GM12878 (cell line): ENCODE results near the gene HIKESHI. TPM values are rescaled to one million over a fixed set of nuclear protein-coding genes. Genes with fewer than 3 reads are reported as not detected.

Source experiments
- ATAC-seq: fragments of 200-7000 bp; cut with Tn5 transposase; 3 replicates; pipeline ENCODE4 v1.9.1; 2020; ENCODE audit warnings: mild to moderate bottlenecking, moderate library complexity
- BruUV-seq: library from RNA; stranded (reverse); fragments of 400-500 nt; replicated peaks from 2 replicates; lab custom pipeline; 2021; lab: Mats Ljungman, UMichigan
- CTCF ChIA-PET: fragments of 300-600 bp; sonication (Branson Sonifier 250); formaldehyde crosslinking; extraction: SDS; loops from one replicate; lab custom pipeline; 2021; ENCODE audit warnings: inconsistent platforms; lab: Yijun Ruan, JAX
- POLR2A ChIA-PET: fragments of 350-600 bp; formaldehyde crosslinking; extraction: SDS; loops from one replicate; lab custom pipeline; 2021; ENCODE audit warnings: inconsistent platforms; lab: Charles Lee
- RAD21 ChIA-PET: fragments of 300-600 bp; sonication (Branson Sonifier 250); formaldehyde crosslinking; loops from one replicate; lab custom pipeline; 2023; ENCODE audit warnings: antibody characterized with exemption; ENCODE audit not compliant: unreplicated experiment; lab: Charles Lee
- SMC1A ChIA-PET: fragments of 300-600 bp; sonication (Branson Sonifier 250); formaldehyde crosslinking; loops from one replicate; lab custom pipeline; 2023; ENCODE audit not compliant: unreplicated experiment, uncharacterized antibody; lab: Charles Lee
- DNase-seq: peaks from one replicate; pipeline ENCODE4 v3.0.0-alpha.2; 2011; ENCODE audit warnings: low read depth, low spot score
- FAIRE-seq: peaks from 3 replicates; lab custom pipeline; 2011; peaks lifted over from hg19 to GRCh38; lab: Jason Lieb, UNC
- H2AFZ ChIP-seq: 2 replicates; pipeline ENCODE4 v1.6.0; 2011; ENCODE audit warnings: low read depth, low read length, control low read depth; ENCODE audit not compliant: control insufficient read depth
- H3K27ac ChIP-seq: 2 replicates; pipeline ENCODE4 v1.5.1; 2011; ENCODE audit warnings: control low read depth; ENCODE audit not compliant: control insufficient read depth, insufficient read depth
- H3K27me3 ChIP-seq, 2 experiments: replicated peaks in 1 of 2; 2 replicates each; pipeline versions ENCODE4 v1.6.0 to v1.6.1; 2011; ENCODE audit warnings: low read length in 1 of 2; ENCODE audit not compliant: control insufficient read depth in 2 of 2, insufficient read depth in 2 of 2
- H3K36me3 ChIP-seq, 2 experiments: 2 replicates each; pipeline ENCODE4 v1.5.1; 2011; ENCODE audit warnings: low read length in 1 of 2; ENCODE audit not compliant: control insufficient read depth in 2 of 2, insufficient read depth in 2 of 2
- H3K4me1 ChIP-seq: 2 replicates; pipeline ENCODE4 v1.6.1; 2011; ENCODE audit warnings: mild to moderate bottlenecking, low read length, moderate library complexity, mixed read lengths; ENCODE audit not compliant: control insufficient read depth, insufficient read depth
- H3K4me2 ChIP-seq: 2 replicates; pipeline ENCODE4 v1.6.0; 2011; ENCODE audit warnings: control low read depth; ENCODE audit not compliant: control insufficient read depth, insufficient read depth
- H3K4me3 ChIP-seq: fragments of 200-600 bp; sonication (generic); 2 replicates; pipeline ENCODE4 v1.5.1; 2016
- H3K79me2 ChIP-seq: 2 replicates; pipeline ENCODE4 v1.6.0; 2011; ENCODE audit warnings: low read length; ENCODE audit not compliant: control insufficient read depth, insufficient read depth
- H3K9ac ChIP-seq: 2 replicates; pipeline ENCODE4 v1.8.0; 2011; ENCODE audit warnings: low read length, control low read depth, mixed read lengths; ENCODE audit not compliant: control insufficient read depth, insufficient read depth
- H3K9me3 ChIP-seq: replicated peaks from 3 replicates; pipeline ENCODE4 v1.5.1; 2011; ENCODE audit warnings: mild to moderate bottlenecking, low read length; ENCODE audit not compliant: control insufficient read depth, insufficient read depth
- H4K20me1 ChIP-seq: 2 replicates; pipeline ENCODE4 v1.6.0; 2011; ENCODE audit not compliant: control insufficient read depth, insufficient read depth
- DPF2 ChIP-seq: fragments of 450-650 bp; IDR thresholded peaks from 2 replicates; pipeline ENCODE4 v1.6.1; 2017; ENCODE audit warnings: mild to moderate bottlenecking
- GABPA ChIP-seq: IDR thresholded peaks from 2 replicates; pipeline ENCODE4 v1.6.1; 2014; ENCODE audit warnings: antibody characterized with exemption, low read depth, mild to moderate bottlenecking, inconsistent platforms
- IKZF2 ChIP-seq, 2 experiments: fragments of 450-650 bp; IDR thresholded peaks; 2 replicates each; pipeline ENCODE4 v1.6.1; 2017; ENCODE audit warnings: mild to moderate bottlenecking in 2 of 2, moderate library complexity in 2 of 2
- JUNB ChIP-seq: IDR thresholded peaks from 2 replicates; pipeline ENCODE4 v1.6.1; 2016; ENCODE audit warnings: antibody characterized with exemption, mild to moderate bottlenecking
- RCOR1 ChIP-seq: conservative IDR thresholded peaks from 2 replicates; pipeline ENCODE4 v1.6.1; 2012; ENCODE audit warnings: low read depth, low read length, improper control_type of control experiment
- ZNF274 ChIP-seq: IDR thresholded peaks from one replicate; pipeline ENCODE4 v1.8.0; 2011; ENCODE audit not compliant: insufficient read length, insufficient read depth
- WGBS: methylation state at CpG from one replicate; pipeline ENCODE4 v1.1.6; 2016; ENCODE audit warnings: low lambda C conversion rate; ENCODE audit not compliant: insufficient replicate concordance, insufficient coverage; ENCODE audit errors: missing lambda C conversion rate; 5-methylcytosine and 5-hydroxymethylcytosine counted together
- in situ Hi-C: fragments of 300-500 bp; cut with MboI; formaldehyde crosslinking; loops from 9 replicates; pipeline ENCODE4 v1.14.3; 2018; ENCODE audit warnings: mixed read lengths
- intact Hi-C: fragments of 100-400 bp; cut with micrococcal nuclease; formaldehyde crosslinking; loops from one replicate; pipeline ENCODE4 v1.14.2; 2022; ENCODE audit not compliant: unreplicated experiment
- polyA plus RNA-seq, 11 experiments: library from polyadenylated mRNA; depleted of rRNA in 4 of 11; unstranded in 6 of 11; stranded (reverse) in 5 of 11; fragments of >200 nt; fragmentation: Nextera tagmentation in 4 of 11; fragmentation: Illumina TruSeq in 1 of 11; extraction: Ambion mirVana in 4 of 11; extraction: Trizol in 1 of 11; gene quantifications; 1 replicate in 1 of 11; 2 replicates in 10 of 11; pipeline versions ENCODE4 v1.2.1 to v1.2.3, GENCODE V29; 2011 to 2016; ENCODE audit warnings: inconsistent platforms in 2 of 11, missing spikeins in 2 of 11, low read depth in 1 of 11
- total RNA-seq, 4 experiments: library from RNA; depleted of rRNA in 3 of 4; stranded (reverse); fragments of >200 nt in 3 of 4; fragmentation: Illumina TruSeq in 1 of 4; extraction: Trizol in 1 of 4; gene quantifications; 2 replicates each; pipeline versions ENCODE4 v1.2.1 to v1.2.3, GENCODE V29; 2013 to 2021
- TF ChIP-seq, protein P1 (sequence below): IDR thresholded peaks from 2 replicates; pipeline ENCODE4 v1.6.1; 2012; ENCODE audit warnings: low read depth, low read length, improper control_type of control experiment
- TF ChIP-seq, protein P2 (sequence below): fragments of 450-650 bp; IDR thresholded peaks from 2 replicates; pipeline ENCODE4 v1.6.1; 2017; ENCODE audit warnings: mild to moderate bottlenecking, low read depth, inconsistent platforms; ENCODE audit not compliant: poor library complexity, severe bottlenecking
- TF ChIP-seq, protein P3 (sequence below): fragments of 150-350 bp; IDR thresholded peaks from 2 replicates; pipeline ENCODE4 v1.6.1; 2014; ENCODE audit warnings: mild to moderate bottlenecking, low read depth, low read length
- TF ChIP-seq, protein P4 (sequence below): IDR thresholded peaks from 2 replicates; pipeline ENCODE4 v1.6.1; 2012; ENCODE audit warnings: mild to moderate bottlenecking, low read depth, low read length

HIKESHI gene
- total and polyA plus RNA-seq, 10 of the 15 experiments (the other 5 are each of a cell fraction or from before 2014, with no cell fraction given): 42.3 to 228 (median 85.7) TPM

DNA sequence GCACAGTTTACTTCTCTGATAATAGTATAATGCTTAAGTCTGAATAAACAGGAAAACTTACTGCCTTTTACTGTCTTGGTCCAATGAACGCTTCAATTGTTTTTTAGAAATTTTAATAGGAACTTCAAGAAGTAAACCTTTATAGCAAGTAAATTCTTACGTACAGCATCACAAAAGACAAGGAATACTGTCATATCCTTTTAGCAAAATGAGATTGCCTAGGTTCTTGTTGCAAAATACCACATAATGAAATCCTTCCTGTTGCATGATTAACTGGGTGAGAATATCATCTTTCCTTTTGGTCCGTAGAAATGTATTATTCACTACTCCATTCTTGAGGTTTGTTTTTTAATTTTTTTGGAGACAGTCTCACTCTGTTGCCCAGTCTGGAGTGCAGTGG is 22.3 kb upstream of the HIKESHI start (continued):
- TF ChIP-seq, protein P1, sequence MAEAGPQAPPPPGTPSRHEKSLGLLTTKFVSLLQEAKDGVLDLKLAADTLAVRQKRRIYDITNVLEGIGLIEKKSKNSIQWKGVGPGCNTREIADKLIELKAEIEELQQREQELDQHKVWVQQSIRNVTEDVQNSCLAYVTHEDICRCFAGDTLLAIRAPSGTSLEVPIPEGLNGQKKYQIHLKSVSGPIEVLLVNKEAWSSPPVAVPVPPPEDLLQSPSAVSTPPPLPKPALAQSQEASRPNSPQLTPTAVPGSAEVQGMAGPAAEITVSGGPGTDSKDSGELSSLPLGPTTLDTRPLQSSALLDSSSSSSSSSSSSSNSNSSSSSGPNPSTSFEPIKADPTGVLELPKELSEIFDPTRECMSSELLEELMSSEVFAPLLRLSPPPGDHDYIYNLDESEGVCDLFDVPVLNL: no peak
- TF ChIP-seq ZNF274 (no peak), GABPA (no peak)

DNA sequence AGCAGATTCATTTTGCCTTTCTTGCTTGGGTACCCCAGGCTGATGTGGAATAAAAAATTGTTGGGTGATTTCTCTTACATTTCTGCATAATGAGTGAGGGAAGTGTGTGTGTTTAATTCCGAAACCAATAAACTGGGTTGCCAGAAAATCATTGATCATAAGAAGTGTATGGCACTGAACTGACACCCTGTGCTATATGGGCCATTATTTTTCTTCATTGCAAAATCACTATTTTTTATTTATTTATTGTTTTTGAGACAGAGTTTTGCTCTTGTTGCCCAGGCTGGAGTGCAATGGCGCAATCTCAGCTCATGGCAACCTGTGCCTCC is 14.6 kb upstream of the HIKESHI start:
- CTCF ChIA-PET: interaction anchor here (0.6 to 2.4 kb wide), 8 partner anchors 35 to 433 kb away, joined by 3 to 11 read pairs (median 4); partner anchors contain the start of gene CCDC83
- WGBS: 48% methylated on average over 2 of the region's 2 CpGs
- no peak for ATAC-seq
- TF ChIP-seq DPF2: 0 out of 2 replicates have a peak, but pooled peaks have one; percentile 39
- TF ChIP-seq ZNF274: no peak
- no peak for TF ChIP-seq JUNB
- TF ChIP-seq, protein P2, sequence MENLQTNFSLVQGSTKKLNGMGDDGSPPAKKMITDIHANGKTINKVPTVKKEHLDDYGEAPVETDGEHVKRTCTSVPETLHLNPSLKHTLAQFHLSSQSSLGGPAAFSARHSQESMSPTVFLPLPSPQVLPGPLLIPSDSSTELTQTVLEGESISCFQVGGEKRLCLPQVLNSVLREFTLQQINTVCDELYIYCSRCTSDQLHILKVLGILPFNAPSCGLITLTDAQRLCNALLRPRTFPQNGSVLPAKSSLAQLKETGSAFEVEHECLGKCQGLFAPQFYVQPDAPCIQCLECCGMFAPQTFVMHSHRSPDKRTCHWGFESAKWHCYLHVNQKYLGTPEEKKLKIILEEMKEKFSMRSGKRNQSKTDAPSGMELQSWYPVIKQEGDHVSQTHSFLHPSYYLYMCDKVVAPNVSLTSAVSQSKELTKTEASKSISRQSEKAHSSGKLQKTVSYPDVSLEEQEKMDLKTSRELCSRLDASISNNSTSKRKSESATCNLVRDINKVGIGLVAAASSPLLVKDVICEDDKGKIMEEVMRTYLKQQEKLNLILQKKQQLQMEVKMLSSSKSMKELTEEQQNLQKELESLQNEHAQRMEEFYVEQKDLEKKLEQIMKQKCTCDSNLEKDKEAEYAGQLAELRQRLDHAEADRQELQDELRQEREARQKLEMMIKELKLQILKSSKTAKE: peak; percentile 1
- no peak for TF ChIP-seq RCOR1
- no peak; a peak in 2 of 4 replicates for TF ChIP-seq IKZF2 (IDR thresholded peaks at IDR 0.05)
- TF ChIP-seq, protein P3, sequence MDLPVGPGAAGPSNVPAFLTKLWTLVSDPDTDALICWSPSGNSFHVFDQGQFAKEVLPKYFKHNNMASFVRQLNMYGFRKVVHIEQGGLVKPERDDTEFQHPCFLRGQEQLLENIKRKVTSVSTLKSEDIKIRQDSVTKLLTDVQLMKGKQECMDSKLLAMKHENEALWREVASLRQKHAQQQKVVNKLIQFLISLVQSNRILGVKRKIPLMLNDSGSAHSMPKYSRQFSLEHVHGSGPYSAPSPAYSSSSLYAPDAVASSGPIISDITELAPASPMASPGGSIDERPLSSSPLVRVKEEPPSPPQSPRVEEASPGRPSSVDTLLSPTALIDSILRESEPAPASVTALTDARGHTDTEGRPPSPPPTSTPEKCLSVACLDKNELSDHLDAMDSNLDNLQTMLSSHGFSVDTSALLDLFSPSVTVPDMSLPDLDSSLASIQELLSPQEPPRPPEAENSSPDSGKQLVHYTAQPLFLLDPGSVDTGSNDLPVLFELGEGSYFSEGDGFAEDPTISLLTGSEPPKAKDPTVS: no peak
- TF ChIP-seq, protein P4, sequence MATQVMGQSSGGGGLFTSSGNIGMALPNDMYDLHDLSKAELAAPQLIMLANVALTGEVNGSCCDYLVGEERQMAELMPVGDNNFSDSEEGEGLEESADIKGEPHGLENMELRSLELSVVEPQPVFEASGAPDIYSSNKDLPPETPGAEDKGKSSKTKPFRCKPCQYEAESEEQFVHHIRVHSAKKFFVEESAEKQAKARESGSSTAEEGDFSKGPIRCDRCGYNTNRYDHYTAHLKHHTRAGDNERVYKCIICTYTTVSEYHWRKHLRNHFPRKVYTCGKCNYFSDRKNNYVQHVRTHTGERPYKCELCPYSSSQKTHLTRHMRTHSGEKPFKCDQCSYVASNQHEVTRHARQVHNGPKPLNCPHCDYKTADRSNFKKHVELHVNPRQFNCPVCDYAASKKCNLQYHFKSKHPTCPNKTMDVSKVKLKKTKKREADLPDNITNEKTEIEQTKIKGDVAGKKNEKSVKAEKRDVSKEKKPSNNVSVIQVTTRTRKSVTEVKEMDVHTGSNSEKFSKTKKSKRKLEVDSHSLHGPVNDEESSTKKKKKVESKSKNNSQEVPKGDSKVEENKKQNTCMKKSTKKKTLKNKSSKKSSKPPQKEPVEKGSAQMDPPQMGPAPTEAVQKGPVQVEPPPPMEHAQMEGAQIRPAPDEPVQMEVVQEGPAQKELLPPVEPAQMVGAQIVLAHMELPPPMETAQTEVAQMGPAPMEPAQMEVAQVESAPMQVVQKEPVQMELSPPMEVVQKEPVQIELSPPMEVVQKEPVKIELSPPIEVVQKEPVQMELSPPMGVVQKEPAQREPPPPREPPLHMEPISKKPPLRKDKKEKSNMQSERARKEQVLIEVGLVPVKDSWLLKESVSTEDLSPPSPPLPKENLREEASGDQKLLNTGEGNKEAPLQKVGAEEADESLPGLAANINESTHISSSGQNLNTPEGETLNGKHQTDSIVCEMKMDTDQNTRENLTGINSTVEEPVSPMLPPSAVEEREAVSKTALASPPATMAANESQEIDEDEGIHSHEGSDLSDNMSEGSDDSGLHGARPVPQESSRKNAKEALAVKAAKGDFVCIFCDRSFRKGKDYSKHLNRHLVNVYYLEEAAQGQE: no peak

More for the DNA sequence above, 14.6 kb upstream of the HIKESHI start:
- BruUV-seq: no TSS peak
- no peak overlapping the region for H2AFZ ChIP-seq
- H4K20me1 ChIP-seq: no peaks in the 10 kb centered on the region
- peaks cover 37% of the 10 kb centered on the region for H3K4me1 ChIP-seq
- intact Hi-C loops: no loop called here
- in situ Hi-C loops: no loop called here
- DNase-seq: no peak
- H3K9ac ChIP-seq: no peak overlapping the region
- H3K9me3 ChIP-seq: no peaks in the 10 kb centered on the region
- FAIRE-seq: no peak
- ChIA-PET POLR2A (interaction anchor here (1.0 to 1.4 kb wide), 3 partner anchors 36 to 94 kb away, joined by 3 to 5 read pairs (median 4); no protein-coding TSS in a partner anchor), RAD21 (interaction anchor here (0.6 to 3.2 kb wide), 16 partner anchors 15 to 253 kb away, joined by 3 to 12 read pairs (median 4); partner anchors contain the start of gene HIKESHI), SMC1A (interaction anchor here (0.7 to 1.7 kb wide), 10 partner anchors 13 to 365 kb away, joined by 3 to 6 read pairs (median 4); partner anchors contain the start of gene HIKESHI)
- H3K27me3 ChIP-seq: no peaks in the 10 kb centered on the region
- peaks cover 5 to 13% of the 10 kb centered on the region in 2 experiments for H3K36me3 ChIP-seq
- peak overlapping the region; percentile 10; the same call in 1 of the 2 replicates for H3K27ac ChIP-seq
- no peak overlapping the region for H3K4me3 ChIP-seq
- H3K4me2 ChIP-seq: no peak overlapping the region; the same call in 1 of the 2 replicates
- H3K79me2 ChIP-seq: 0 out of 2 replicates have a peak, but pooled peaks cover 2% of the 10 kb centered on the region
